Hematopoietic multipotent progenitor cell treated with erythropoietin and hydrocortisone succinate and interleukin-3 and kit ligand, for 6 days (in vitro differentiated cells): ENCODE results near the gene CCDC88B.
A peak's percentile ranks its signal among the peaks of the same experiment; 100 is the strongest.

Source experiments
- DNase-seq: peaks from one replicate; pipeline ENCODE4 v3.0.0-alpha.2; 2015

CCDC88B gene

GRCh38 chr11:64339754-64340408, at the start of gene CCDC88B:
Gene CCDC88B, plus strand, starts transcription at chr11:64340204. Its CDS starts 63 bp downstream, at chr11:64340267.
- DNase-seq = peak; percentile 66

- no peak for DNase-seq
These were observed 49.4 kb upstream of the CCDC88B start for GRCh38 chr11:64290352-64291261.

- no peak for DNase-seq
These were observed 48.7 kb upstream of the CCDC88B start, which contains the start of gene KCNK4 for GRCh38 chr11:64291262-64291751. Gene KCNK4, plus strand, starts transcription at chr11:64291302. Its CDS starts 1,717 bp downstream, at chr11:64293019.

GRCh38 chr11:64291752-64292459, 48.1 kb upstream of the CCDC88B start:
- no peak for DNase-seq

GRCh38 chr11:64292460-64293254, 47.3 kb upstream of the CCDC88B start:
- DNase-seq = no peak

- no peak for DNase-seq
These were observed 45.2 kb upstream of the CCDC88B start for GRCh38 chr11:64294774-64295173.

GRCh38 chr11:64295760-64296159, 44.2 kb upstream of the CCDC88B start:
- no peak for DNase-seq

- DNase-seq = no peak
These were observed 43.8 kb upstream of the CCDC88B start for GRCh38 chr11:64296236-64296635.

- no peak for DNase-seq
These were observed 42.9 kb upstream of the CCDC88B start for GRCh38 chr11:64296830-64297698.

- DNase-seq = peak; percentile 65
These were observed 42.2 kb upstream of the CCDC88B start for GRCh38 chr11:64297699-64298358.

- DNase-seq = peak; percentile 44
These were observed 40.8 kb upstream of the CCDC88B start for GRCh38 chr11:64298966-64299846.

GRCh38 chr11:64299847-64300648, 40.0 kb upstream of the CCDC88B start, which contains the start of gene CATSPERZ:
Gene CATSPERZ, plus strand, starts transcription at chr11:64300358. Its CDS starts 53 bp downstream, at chr11:64300411.
- no peak for DNase-seq

- DNase-seq = no peak
These were observed 36.6 kb upstream of the CCDC88B start for GRCh38 chr11:64303109-64304031.

- DNase-seq = no peak
These were observed 36.0 kb upstream of the CCDC88B start for GRCh38 chr11:64304032-64304315.

GRCh38 chr11:64304316-64305072, 35.5 kb upstream of the CCDC88B start:
- DNase-seq = peak; percentile 99

GRCh38 chr11:64305075-64305690, 34.8 kb upstream of the CCDC88B start, which contains the start of gene ESRRA:
Gene ESRRA, plus strand, starts transcription at chr11:64305524. Its CDS starts 1,656 bp downstream, at chr11:64307180.
- peak; percentile 99 for DNase-seq
